Left colon (tissue), 2 donors: Measurements from ENCODE around the gene TLE7. TPM values are rescaled to one million over a fixed set of nuclear protein-coding genes. Genes with fewer than 3 reads are reported as not detected.
A peak's percentile ranks its signal among the peaks of the same experiment; 100 is the strongest.

Source experiments
- ATAC-seq: fragments of 200-7000 bp; cut with Tn5 transposase; one replicate; pipeline ENCODE4 v1.9.1; 2020; ENCODE audit warnings: mild to moderate bottlenecking, moderate library complexity
- DNase-seq, 2 donors: peaks; one replicate each; pipeline ENCODE4 v3.0.0-alpha.2; 2020
- intact Hi-C, 2 donors: fragments of 100-400 bp; cut with DNase I in 1 of 2; cut with micrococcal nuclease in 1 of 2; formaldehyde crosslinking; loops; one replicate each; pipeline versions ENCODE4 v1.11.2 to v1.14.0; 2022; cut with DNase I, micrococcal nuclease
- long read RNA-seq: library from polyadenylated mRNA; unstranded; transcript quantifications from one replicate; pipeline ENCODE4 v2.0.0, GENCODE V29; 2021
- total RNA-seq, 2 donors: library from RNA; stranded (reverse); fragmentation: NEBNext Ultra II Directional; extraction: Animal tissue kit (Norgen Biotek cat#: 25700); gene quantifications; one replicate each; pipeline ENCODE4 v1.2.1, GENCODE V29; 2021
- donor health status: DM: no; HTN: no; CAD: no.
- donor health status: DM: yes; HTN: yes; CAD: no.

The TLE7 gene
- not detected for total RNA-seq
- long read RNA-seq, result 0 reads

DNA sequence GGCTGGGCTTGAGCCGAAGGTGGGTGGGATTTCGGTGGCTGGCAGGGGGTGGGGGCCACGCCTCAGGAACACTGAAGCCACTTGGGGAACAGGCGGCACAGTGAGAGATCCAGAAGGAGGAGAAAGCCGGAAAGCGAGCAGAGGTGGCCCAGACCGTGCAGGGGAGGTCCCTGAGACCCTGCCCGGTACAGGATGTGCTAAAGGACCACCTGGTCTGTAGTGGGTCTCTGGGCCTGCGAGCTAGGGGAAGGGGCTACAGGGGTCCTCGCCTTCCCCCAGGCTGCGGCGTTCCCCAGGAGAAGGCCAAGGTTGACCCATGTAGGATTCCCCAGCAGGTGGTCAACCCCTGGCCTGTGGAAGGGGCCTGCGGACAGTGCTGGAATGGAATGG is at the start of gene TLE7:
Gene TLE7 (minus strand): TSS at position 4 of the 390 bp plus-strand sequence. CDS start 8,730 bp downstream, outside the sequence.
- ATAC-seq, result no peak

DNA sequence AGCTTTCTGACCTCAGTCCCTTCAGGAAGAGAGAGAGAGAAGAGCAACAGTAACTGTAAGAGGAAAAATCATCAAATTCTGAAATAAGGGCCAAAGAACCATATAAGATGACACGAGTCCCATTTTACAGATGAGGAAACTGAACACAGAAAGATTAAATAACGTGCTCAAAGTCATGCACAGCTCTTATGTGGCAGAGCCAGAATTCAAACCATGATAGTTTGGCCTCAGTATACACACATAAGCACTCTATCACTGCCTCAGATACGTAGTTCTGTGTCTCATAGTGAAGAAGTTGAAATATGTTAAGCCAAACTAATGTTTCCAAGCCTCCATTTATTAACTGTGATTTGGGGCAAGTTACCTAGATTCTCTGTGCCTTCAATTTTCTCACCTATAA is 49.2 kb upstream of the TLE7 start:
- intact Hi-C loops, result no loop called here
- DNase-seq (no peak), ATAC-seq (no peak)

More for the DNA sequence above, at the start of gene TLE7:
- no peak for DNase-seq
- intact Hi-C loops, result no loop called here

DNA sequence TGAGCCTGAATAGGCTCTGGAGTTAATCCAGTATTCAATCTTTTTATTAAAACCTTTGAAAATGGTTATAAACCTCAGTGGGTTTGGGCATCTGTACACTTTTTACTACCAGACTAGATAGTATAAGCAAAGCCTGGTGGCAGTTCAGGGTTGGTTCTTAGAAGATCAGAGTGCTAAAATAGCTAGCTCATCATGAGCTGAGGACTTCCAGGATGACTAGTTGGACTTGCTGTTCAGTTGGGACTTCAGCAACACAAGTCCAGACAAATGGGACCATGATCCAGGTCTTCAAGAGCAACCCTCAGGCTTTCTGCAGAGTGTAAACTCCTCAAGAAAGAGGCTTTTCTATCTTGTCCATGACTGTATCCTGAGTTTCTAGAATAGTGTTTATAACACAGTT is 48.5 kb upstream of the TLE7 start:
- intact Hi-C loops, result no loop called here
- no peak for ATAC-seq
- no peak for DNase-seq

DNA sequence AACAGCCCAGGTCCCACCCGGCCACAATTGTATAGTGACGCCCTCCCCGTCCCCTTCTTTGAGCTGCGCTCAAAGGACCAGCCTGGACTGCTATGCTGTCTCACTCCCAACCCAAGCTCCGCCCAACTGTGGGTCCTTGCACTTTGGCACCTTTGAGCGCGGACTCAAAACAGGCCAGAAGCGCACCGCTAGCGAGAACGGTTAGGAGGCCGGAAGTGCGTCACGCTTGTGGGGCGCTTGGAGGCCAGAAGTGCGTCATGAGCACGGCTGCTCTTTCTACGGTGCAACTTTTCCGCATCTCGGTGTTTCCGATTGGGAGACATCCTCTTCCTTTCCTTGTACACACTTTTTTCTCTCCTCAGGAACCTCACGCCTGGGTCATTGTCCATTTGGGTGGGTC is 47.3 kb upstream of the TLE7 start, which contains the start of gene ZNF19:
Gene ZNF19 (minus strand): TSS at position 203 of the 400 bp plus-strand sequence. CDS start 7,210 bp downstream, outside the sequence.
- no peak for ATAC-seq
- no peak for DNase-seq
- intact Hi-C loops, result no loop called here

DNA sequence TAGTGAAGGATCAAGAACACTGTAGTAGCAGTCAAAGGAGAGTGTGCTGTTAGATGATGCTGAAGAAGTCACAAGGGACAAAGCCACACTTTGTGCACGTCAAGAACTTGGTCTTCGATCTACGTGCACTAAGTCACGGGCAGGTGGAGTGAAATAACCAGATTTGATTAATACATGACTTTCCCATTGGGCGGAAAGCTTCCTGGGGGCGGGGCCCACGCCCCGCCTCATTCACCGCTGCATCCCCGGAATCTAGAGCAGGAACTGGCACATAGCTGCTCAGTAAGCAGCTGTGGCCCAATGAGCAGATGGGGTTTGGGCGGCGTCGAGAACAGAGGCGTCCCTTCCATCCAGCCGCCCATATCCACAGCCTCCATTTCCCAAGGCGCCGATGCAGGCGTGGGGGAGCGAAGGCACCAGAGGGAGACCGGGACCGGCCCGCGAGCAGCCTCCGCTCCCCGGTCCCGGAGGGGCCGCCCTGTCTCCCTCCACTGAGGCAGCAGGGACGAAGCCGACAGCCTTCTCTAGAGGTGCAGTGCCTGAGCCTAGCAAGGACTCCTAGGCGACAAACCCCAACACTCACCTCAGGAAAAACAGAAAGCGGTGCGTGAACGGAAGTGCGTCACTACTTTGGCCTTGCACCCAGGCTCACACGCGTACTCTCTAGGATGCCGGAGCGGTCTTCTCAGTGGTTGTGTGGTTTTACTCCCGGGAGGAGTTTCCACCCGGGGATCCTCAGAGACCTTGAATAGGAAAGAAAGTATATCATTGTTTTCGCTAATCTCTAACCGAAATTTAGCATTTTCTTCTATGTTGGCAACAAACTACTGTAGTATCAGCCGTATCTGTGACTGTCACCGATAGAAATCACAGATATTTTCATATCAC is 42.4 kb upstream of the TLE7 start:
- DNase-seq (peak; percentile 84 to 89), ATAC-seq (peak; percentile 95)
- intact Hi-C loops, result loop anchor here in 1 of 2 donors (2.0 kb wide), 1 partner anchor 21 kb away; the partner anchor contains the start of gene ZNF23

DNA sequence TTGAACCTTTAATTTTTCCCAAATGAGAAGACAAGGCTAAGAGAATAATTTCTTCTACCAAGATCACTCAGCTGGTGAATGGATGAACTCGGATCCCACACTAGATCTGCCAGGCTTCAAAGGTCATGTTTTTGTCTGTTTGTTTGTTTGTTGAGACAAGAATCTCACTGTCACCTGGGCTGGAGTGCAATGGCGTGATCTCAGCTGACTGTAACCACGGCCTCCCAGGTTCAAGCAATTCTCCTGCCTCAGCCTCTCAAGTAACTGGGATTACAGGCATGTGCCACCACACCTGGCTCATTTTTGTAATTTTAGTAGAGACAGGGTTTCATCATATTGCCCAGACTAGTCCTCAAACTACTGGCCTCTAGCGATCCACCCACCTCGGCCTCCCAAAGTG is 40.7 kb upstream of the TLE7 start:
- no peak for ATAC-seq
- intact Hi-C loops, result no loop called here
- DNase-seq, result no peak

DNA sequence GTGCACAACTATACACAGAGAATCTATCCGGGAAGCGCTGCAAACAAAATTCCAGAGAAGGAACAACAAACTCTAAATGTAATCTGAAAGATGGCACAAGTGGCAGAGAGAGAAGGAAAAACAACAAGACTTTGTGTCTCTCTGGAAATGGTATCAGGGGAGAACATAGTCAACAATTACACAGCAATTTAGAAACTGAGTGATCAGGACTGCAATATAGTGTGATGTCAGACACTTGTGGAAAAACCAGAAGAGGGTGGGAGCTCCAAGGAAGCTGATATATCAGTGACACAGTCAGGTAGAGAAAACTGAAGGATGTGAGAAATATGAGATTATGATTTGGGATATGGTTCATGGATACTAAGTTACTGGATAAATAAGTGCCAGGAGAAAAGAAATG is 39.1 kb upstream of the TLE7 start:
- intact Hi-C loops, result no loop called here
- no peak for ATAC-seq
- DNase-seq, result no peak

DNA sequence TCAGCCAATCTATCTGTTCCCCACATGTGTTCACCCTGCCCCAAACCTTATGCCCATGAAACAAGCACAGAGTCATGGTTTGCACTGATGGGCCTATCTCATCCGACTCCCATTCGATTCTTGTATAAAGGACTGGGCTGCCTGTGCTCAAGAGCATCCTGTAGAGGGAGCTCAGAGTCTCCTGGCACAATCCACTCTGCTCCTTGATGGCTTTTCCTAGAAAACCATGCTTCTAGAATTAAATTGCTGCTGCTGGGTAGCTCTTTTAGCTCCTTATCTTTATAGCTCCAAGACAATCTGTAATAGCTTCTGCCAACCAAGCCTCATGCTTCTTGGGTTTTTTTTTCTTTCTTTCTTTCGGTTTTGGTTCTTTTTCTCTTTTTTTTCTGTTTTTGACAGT is 37.6 kb upstream of the TLE7 start:
- intact Hi-C loops, result no loop called here
- DNase-seq (no peak), ATAC-seq (peak; percentile 60)

DNA sequence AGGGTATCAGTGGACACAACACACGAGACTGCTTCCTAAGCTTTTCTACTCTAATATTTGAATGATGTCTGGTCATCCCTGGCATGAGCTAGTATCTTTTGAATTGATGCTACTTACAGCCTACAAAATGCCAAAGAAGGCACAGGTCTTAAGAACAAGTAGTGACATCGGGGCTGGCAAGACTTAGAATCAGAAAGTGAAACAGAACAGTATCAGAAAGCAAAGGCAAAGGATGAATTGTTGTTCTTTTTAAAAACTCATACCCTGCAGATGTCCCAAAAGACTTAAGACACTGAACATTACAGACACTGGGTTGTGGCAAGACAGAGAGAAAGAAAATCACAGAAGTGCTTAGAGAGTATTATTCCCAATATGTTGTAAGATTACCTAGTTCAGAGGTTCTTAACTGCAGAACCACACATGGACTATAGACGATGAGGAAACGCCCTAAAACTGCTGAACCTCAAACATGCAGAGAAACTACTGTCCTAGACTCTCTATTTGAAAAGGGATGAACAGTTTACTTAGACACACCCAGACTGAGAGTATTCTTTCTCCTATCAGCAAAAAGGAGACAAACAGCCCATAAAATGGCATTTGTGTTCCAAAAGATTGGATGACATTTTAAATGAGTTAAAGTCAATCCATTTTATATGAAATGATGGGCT is 34.7 kb upstream of the TLE7 start:
- ATAC-seq, result no peak
- DNase-seq, result no peak
- intact Hi-C loops, result no loop called here

DNA sequence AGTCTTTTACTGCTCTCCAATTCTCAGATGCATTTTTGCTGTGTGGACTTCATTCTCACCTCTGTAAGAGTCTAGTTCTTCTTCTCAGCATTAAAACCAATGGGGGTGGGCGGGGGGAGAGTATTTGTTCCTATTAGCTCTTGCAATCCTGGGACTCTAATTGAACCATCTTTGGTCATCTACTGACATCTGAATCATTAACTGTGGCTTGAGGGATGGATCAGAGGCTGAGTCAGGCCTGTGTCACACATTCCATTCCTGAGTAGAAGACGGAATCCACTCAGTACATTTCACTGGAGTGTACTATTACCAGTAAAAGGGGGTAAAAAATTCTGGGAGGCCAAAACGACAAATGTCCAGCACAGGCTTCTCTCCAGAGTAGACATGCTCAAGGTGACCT is 33.0 kb upstream of the TLE7 start:
- intact Hi-C loops, result no loop called here
- ATAC-seq, result no peak
- no peak for DNase-seq

DNA sequence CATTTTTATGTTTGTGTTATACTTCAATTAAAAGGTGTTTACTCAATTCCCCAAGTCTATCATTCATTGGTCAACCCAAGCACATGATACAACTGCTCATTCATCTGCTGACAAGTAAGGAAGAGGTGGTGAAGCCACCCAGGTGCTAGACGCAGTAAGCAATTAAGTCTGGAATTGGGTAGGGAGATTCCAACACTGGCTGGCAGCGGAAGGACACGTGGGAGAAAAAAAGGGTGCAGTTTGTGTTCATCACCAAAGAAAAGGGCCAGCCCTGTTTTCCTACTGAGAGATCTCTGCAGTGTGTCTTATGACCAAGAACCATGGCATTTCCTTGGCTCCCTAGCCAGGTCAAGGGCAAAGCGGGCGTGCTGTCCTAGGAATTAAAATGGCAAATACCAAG is 32.0 kb upstream of the TLE7 start:
- ATAC-seq, result no peak
- DNase-seq, result no peak
- intact Hi-C loops, result no loop called here

DNA sequence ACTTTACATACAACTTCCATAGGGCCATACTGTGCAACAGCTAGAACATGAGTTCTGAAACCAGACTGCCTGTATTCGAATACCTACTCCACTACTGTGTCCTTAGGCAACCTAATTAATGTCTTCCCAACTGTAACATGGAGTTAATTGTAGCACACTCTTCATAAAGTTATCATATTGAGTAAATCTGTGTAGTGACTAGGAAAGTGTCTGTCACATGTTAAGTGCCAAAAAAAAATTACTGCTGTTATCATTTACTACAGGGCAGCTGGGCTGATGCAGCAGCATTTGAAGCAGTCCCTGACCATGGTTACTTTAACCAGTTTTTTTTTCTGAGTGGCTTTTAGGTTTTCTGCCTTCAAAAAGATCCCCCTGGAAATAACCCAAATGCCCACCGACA is 31.1 kb upstream of the TLE7 start:
- intact Hi-C loops, result no loop called here
- no peak for DNase-seq
- no peak for ATAC-seq

DNA sequence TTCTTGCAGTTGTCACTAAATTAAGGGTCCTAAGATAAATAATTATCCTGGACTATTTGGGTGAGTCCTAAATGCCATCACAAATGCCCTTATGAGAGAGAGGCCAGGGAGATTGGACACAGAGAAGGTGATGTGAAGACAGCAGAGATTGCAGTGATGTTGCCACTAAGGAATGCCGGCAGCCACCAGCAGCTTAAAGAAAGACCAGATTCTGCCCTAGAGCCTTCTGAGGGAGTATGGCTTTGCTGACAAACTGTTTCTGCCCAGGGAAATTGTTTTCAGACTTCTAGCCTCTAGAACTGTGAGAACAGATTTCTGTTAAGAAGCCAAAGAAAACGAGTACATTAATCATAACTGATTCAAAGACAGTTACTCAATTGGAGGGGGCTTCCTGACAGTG is 30.2 kb upstream of the TLE7 start:
- no peak for ATAC-seq
- intact Hi-C loops, result no loop called here
- DNase-seq, result no peak

DNA sequence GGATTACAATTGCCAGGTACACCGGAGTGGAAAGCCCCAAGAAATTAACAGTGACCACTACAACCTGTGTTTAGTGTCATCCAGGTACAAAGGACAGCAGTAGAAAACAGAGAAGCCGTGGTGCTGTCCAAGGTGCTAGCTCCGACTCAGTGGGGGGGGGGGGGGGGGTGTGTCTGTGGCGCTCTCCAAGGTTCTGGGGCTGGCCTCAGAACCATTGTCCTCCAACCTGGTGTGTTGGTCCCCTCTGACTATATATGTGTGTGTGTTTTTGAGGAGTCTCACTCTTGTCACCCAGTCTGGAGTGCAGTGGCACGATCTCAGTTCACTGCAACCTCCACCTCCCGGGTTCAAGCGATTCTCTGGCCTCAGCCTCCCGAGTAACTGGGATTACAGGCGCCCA is 26.0 kb upstream of the TLE7 start:
- intact Hi-C loops, result no loop called here
- DNase-seq, result peak in 1 of 2 donors; percentile 41
- peak; percentile 76 for ATAC-seq

DNA sequence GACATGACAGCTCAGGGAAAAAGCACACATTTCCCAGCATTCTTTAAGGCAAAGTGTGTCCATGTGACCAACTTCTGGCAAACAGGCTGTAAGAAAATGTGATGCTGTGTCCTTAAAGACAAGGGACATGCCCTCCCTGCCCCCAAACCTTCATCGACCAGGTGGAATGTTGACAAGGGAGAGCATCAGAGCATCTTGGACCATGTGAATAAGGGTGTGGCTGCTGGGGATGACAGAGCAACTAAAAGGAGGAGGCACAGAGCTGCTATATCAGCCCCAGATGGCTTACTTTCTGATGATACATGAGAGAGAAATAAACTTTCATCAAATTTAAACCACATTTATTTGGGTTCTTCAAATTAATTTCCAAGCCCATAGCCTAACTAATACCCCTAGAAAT is 22.4 kb upstream of the TLE7 start:
- intact Hi-C loops, result no loop called here
- DNase-seq (no peak), ATAC-seq (no peak)

DNA sequence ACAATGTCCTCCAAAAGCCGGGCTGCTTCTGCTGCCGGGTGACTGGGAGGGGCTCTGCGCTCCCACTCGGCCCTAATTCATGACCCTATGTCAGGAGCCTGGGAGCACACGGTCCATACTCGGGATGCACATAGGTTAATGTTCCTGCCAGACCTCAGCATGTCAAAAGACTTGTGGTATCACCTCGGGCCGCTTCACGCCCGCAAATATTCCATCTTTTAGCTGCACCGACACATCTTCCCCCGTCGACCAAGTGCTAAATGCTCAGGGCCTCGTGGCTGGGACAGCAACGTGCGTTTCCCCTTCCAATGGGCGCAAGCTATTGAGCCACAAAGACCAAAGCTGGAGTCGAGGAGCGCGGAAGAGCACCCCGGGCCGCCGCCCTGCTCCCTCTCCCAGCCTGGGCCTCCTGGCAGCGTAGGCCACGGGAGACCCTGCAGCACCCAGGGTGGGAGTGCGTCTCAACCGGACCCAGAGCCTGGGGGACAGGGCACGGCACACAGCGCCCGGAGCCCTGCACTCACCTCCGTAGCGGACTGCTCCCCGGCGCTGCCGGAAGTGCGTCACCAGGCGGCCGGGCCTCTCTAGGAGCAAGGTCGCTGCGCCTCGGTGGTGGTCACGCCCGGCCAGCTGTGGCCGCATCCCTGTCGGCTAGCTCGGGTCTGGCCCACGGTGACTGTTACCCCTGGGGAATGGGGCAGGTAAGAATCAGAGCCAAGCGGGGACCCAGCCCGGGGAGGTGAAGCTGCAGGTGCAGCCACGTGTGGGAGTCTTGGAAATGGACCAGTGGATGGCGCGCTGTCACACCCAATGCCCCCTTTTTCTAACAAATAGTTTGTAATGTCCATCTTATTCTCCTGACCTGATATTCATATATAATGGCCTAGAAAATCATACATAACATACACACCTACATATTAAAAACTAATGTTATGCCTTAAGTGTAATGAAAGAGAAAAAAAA is 20.1 kb upstream of the TLE7 start, which contains the start of gene ZNF23:
Gene ZNF23 (minus strand): TSS at position 562 of the 963 bp plus-strand sequence. CDS start 5,451 bp downstream, outside the sequence.
- DNase-seq, result peak; percentile 84 to 87
- intact Hi-C loops, result loop anchor here in 1 of 2 donors (2.0 kb wide), 1 partner anchor 23 kb away; no protein-coding TSS in a partner anchor
- ATAC-seq, result peak; percentile 100

DNA sequence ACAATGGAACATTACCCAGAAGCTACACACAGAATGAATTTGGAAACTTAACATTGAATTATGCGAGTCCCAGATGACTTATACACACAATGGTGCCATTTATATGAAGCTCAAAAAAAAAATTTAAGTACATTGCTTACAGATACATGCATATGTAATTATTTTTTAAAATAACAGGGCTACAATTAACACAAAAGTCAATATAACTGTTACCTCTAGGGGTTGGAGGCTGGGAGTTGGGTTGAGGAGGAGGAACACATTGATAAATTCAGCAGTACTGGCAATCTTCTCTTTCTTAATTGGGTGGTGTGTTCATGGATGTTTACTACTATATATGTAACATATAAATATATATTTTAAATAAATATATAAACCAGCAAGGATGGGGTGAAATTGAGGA is 19.1 kb upstream of the TLE7 start:
- intact Hi-C loops, result no loop called here

DNA sequence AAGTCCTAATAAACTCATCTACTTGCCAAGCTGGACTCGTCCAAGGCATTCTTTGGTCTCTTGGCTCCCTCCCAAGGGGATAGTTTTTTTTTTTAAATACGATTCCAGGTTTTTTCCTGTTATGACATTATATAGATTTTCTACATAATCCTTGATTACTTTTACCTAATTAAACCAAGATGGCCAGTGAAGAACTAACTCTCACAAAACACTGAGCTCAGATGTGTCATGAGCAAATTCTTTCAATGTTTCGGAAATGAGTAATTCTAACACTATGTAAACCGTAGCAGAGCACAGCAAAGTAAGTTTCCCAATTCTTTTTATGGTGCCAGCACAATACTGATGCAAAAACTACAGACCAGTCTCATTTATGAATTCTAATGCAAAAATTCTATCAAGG is 18.4 kb upstream of the TLE7 start:
- intact Hi-C loops, result no loop called here
- ATAC-seq, result no peak

More for the DNA sequence above, 19.1 kb upstream of the TLE7 start:
- DNase-seq (no peak), ATAC-seq (no peak)

DNA sequence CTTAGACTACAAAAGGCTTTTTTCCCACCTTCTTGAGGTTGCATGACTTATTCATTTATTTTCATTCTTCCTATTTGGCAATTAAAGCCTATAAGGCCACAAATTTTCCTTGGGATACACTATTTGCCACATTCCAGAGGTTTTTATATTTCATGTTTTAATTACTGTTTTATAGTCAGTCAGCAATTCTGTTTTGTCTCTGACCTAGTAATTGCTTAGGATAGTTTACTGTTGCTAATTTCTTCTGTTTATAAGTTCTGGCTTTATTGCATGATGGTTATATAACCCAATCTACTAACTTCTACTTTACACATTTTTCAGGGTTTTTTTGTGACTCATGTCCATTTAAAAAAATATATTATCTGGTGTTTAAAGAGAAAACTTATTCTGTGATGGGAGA is 17.7 kb upstream of the TLE7 start:
- intact Hi-C loops, result no loop called here
- DNase-seq, result no peak
- ATAC-seq, result no peak

More for the DNA sequence above, 18.4 kb upstream of the TLE7 start:
- no peak for DNase-seq
